Ishikawa (cell line): Measurements from ENCODE around the gene ODAD3.

Experiments
- CEBPB ChIP-seq: IDR thresholded peaks from 2 replicates; pipeline ENCODE4 v1.6.1; 2012
- CREB1 ChIP-seq: IDR thresholded peaks from 2 replicates; pipeline ENCODE4 v1.6.1; 2012; ENCODE audit warnings: low read depth
- EGR1 ChIP-seq: IDR thresholded peaks from 2 replicates; pipeline ENCODE4 v1.6.1; 2012
- EP300 ChIP-seq: IDR thresholded peaks from 2 replicates; pipeline ENCODE4 v1.6.1; 2012; ENCODE audit warnings: borderline replicate concordance
- FOXM1 ChIP-seq: IDR thresholded peaks from 2 replicates; pipeline ENCODE4 v1.6.1; 2012; ENCODE audit warnings: low read depth, borderline replicate concordance
- MAX ChIP-seq: IDR thresholded peaks from 2 replicates; pipeline ENCODE4 v1.6.1; 2012
- NFIC ChIP-seq: IDR thresholded peaks from 2 replicates; pipeline ENCODE4 v1.6.1; 2012
- RAD21 ChIP-seq: IDR thresholded peaks from 2 replicates; pipeline ENCODE4 v1.6.1; 2012; ENCODE audit warnings: low read depth
- REST ChIP-seq: IDR thresholded peaks from 2 replicates; pipeline ENCODE4 v1.6.1; 2012; ENCODE audit warnings: low read depth, mild to moderate bottlenecking
- TAF1 ChIP-seq: IDR thresholded peaks from 2 replicates; pipeline ENCODE4 v1.6.1; 2012; ENCODE audit warnings: low read depth, mild to moderate bottlenecking
- TCF12 ChIP-seq: IDR thresholded peaks from 2 replicates; pipeline ENCODE4 v1.6.1; 2012; ENCODE audit warnings: low read depth
- TEAD4 ChIP-seq: IDR thresholded peaks from 2 replicates; pipeline ENCODE4 v1.6.1; 2012
- USF1 ChIP-seq: IDR thresholded peaks from 2 replicates; pipeline ENCODE4 v1.6.1; 2012
- YY1 ChIP-seq: IDR thresholded peaks from 2 replicates; pipeline ENCODE4 v1.6.1; 2012; ENCODE audit warnings: low read depth
- ZBTB7A ChIP-seq: IDR thresholded peaks from 2 replicates; pipeline ENCODE4 v1.6.1; 2012; ENCODE audit warnings: low read depth

The ODAD3 gene

GRCh38 chr19:11377237-11377636 lies 57.7 kb downstream of the ODAD3 start:
- TF ChIP-seq TCF12 (no peak), USF1 (peak; percentile 94), YY1 (no peak), FOXM1 (no peak), CEBPB (no peak), NFIC (no peak), TAF1 (no peak)

- no peak for TF ChIP-seq MAX
- no peak for TF ChIP-seq USF1
- no peak for TF ChIP-seq ZBTB7A
- no peak for TF ChIP-seq TCF12
- no peak for TF ChIP-seq YY1
- TF ChIP-seq CEBPB = no peak
- TF ChIP-seq CREB1 = no peak
- no peak for TF ChIP-seq REST
- no peak for TF ChIP-seq FOXM1
- TF ChIP-seq RAD21 = no peak
- no peak for TF ChIP-seq EP300
- no peak for TF ChIP-seq NFIC
- TF ChIP-seq TAF1 = no peak; the same call in 1 of the 2 replicates
These were observed 59.6 kb downstream of the ODAD3 start for GRCh38 chr19:11375143-11375948.

- TF ChIP-seq EGR1 (no peak), REST (no peak), MAX (peak; percentile 79), TAF1 (no peak; the same call in 1 of the 2 replicates), NFIC (no peak), ZBTB7A (no peak), USF1 (no peak), YY1 (peak; percentile 79), CEBPB (no peak), EP300 (no peak), FOXM1 (no peak), RAD21 (no peak), CREB1 (no peak), TEAD4 (no peak), TCF12 (no peak; the same call in 1 of the 2 replicates)
These were observed 60.3 kb downstream of the ODAD3 start, which contains the start of gene SWSAP1 for GRCh38 chr19:11374433-11375142. Gene SWSAP1, plus strand, starts transcription at chr19:11374666. Its CDS starts 15 bp downstream, at chr19:11374681.

GRCh38 chr19:11373885-11374432 lies 61.0 kb downstream of the ODAD3 start:
- TF ChIP-seq USF1 (no peak), EP300 (no peak), CEBPB (no peak), FOXM1 (no peak), CREB1 (no peak), RAD21 (no peak), TAF1 (no peak), TEAD4 (no peak), YY1 (no peak), TCF12 (no peak), REST (no peak), MAX (no peak), ZBTB7A (no peak), NFIC (no peak), EGR1 (no peak)
